GM12874 (cell line): ENCODE results near the gene DDHD1.

Experiments used
- CTCF ChIP-seq: IDR thresholded peaks from 2 replicates; pipeline ENCODE4 v1.5.1; 2011; ENCODE audit warnings: low read depth, mild to moderate bottlenecking, control low read depth, low read length, moderate library complexity; ENCODE audit not compliant: insufficient read depth

DDHD1 gene

GRCh38 chr14:53108292-53109104 is 44.6 kb downstream of the DDHD1 start:
- TF ChIP-seq CTCF = no peak

- TF ChIP-seq CTCF = no peak
Observed at GRCh38 chr14:53106768-53107167, 46.4 kb downstream of the DDHD1 start.

- no peak for TF ChIP-seq CTCF
Observed at GRCh38 chr14:53103636-53104340, 49.3 kb downstream of the DDHD1 start.

GRCh38 chr14:53093206-53093605 is 59.9 kb downstream of the DDHD1 start:
- TF ChIP-seq CTCF = no peak

GRCh38 chr14:53090853-53091252 is 62.3 kb downstream of the DDHD1 start:
- TF ChIP-seq CTCF = no peak

GRCh38 chr14:53064475-53064874 is 88.6 kb downstream of the DDHD1 start:
- TF ChIP-seq CTCF = no peak

GRCh38 chr14:53062856-53063255 is 90.3 kb downstream of the DDHD1 start:
- no peak for TF ChIP-seq CTCF
